COLO829 (cell line): Measurements from ENCODE around the gene AKAP17A.
"Not testable (repeated sequence)": the region's sequence is repeated elsewhere in the genome, so short reads cannot be mapped to it uniquely, and the experiment has no call there.

Experiments
- DNase-seq: peaks from one replicate; pipeline ENCODE4 v3.0.0; 2012; ENCODE audit warnings: low spot score

The AKAP17A gene

DNA sequence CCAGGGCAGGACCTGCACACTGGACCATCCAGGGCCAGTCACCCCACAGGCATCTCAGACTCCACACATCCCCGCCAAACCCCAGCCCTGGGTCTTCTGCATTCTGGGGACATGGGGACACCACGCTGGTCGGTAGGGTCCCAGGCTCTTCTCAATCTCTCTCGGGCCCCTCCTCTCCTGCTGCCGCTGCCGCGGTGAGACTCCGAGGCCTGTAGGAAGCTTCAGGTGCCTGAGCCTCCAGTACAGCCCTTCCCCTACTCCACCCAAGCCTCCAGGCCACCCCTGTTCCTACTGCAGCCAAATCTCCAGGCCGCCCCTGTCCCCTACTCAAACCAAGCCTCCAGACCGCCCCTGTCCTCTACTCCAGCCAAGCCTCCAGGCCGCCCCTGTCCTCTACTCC lies 17.9 kb downstream of the AKAP17A start:
- no peak for DNase-seq

DNA sequence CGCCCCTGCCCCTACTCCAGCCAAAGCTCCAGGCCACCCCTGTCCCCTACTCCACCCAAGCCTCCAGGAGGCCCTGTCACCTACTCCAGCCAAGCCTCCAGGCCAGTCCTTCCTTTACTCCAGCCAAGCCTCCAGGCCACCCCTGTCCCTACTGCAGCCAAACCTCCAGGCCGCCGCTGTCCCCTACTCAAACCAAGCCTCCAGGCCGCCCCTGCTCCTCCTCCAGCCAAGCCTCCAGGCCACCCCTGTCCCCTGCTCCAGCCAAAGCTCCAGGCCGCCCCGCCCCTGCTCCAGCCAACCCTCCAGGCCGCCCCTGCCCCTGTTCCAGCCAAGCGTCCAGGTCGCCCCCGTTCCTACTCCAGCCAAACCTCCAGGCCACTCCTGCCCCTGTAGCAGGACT lies 18.4 kb downstream of the AKAP17A start:
- no peak for DNase-seq

- no peak for DNase-seq
These were observed 18.8 kb downstream of the AKAP17A start for GRCh38 chrX:1610166-1610565.

DNA sequence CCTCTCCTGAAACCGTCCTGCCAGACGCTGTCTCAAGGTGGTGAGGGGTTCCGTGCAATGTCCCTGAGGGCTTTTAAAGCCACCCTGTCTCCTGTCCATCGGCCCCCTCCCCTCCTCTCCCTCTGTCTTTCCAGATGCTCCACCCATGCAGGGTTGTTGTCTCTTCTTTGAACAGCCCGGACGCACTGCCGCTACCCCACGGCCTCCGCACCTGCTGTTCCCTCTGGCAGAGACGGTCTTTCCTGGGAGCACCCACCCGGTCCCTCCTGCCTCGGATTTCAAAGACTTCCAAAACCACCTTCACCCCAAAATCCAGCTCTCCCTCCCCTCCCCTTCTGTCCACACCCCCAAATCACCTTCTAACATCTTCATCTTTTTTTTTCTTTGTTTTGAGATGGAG lies 19.3 kb downstream of the AKAP17A start:
- no peak for DNase-seq

DNA sequence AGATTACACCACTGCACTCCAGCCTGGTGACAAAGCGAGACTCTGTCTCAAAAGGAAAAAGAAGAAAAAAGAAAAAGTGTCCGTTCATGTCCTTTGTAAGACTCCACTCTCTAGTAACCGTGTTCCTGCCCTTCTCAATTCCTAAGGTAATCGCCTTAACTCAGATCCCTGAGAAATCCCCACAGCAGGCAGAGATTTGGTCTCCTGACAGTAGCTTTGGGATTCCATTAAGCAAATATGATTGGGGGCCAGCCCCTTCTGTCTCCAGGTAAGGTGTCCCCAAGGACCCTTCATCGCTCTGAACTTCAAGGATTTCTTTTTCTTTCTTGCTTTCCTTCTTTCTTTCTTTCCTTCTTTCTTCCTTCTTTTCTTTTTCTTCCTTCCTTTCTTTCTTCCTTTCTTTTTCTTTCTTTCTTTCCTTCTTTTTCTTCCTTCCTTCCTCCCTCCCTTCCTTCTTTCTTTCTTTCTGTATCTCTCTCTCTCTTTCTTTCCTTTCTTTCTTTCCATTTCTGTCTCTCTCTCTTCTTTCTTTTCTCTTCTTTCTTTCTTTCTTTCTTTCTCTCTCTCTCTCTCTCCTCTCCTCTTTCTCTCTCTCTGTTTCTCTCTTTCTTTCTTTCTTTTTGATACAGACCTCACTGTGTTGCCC lies 21.4 kb downstream of the AKAP17A start:
- no peak for DNase-seq

DNA sequence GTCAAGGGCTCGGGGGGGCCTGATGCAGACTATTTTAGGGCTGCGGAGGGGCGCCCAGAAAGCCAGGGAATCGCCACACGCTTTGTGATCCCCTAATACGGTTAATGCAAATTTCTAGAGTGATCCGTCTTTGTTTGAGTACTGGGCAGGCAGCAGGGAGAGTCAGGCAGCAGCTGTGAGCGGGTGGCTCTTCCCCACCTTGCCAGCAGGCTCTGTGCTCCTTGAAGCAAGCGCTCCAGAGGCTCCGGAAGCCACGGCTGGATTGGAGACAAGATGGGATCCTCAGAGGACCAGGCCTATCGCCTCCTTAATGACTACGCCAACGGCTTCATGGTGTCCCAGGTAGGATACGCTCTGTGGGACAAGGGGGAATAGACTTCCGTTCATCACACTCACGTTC lies 23.5 kb downstream of the AKAP17A start, which contains the start of gene ASMT:
ASMT (plus strand) TSS at position 133 of the 400 bp plus-strand sequence; CDS start at position 274, 141 bp downstream.
- no peak for DNase-seq

- no peak for DNase-seq
These were observed 27.3 kb downstream of the AKAP17A start for GRCh38 chrX:1618689-1619088.

DNA sequence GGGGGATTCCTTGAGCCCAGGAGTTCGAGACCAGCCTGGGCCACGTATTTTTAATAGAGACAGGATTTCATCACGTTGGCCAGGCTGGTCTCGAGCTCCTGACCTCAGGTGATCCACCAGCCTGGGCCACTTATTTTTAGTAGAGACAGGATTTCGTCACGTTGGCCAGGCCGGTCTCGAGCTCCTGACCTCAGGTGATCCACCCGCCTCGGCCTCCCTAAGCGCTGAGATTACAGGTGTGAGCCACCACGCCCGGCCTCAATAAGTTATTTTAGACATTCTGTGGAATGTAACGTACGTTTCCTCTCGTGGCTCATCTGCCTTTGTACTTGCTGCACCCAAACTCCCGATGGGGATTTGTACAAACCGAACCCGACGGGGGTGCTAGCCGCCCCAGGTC lies 32.3 kb downstream of the AKAP17A start:
- no peak for DNase-seq

DNA sequence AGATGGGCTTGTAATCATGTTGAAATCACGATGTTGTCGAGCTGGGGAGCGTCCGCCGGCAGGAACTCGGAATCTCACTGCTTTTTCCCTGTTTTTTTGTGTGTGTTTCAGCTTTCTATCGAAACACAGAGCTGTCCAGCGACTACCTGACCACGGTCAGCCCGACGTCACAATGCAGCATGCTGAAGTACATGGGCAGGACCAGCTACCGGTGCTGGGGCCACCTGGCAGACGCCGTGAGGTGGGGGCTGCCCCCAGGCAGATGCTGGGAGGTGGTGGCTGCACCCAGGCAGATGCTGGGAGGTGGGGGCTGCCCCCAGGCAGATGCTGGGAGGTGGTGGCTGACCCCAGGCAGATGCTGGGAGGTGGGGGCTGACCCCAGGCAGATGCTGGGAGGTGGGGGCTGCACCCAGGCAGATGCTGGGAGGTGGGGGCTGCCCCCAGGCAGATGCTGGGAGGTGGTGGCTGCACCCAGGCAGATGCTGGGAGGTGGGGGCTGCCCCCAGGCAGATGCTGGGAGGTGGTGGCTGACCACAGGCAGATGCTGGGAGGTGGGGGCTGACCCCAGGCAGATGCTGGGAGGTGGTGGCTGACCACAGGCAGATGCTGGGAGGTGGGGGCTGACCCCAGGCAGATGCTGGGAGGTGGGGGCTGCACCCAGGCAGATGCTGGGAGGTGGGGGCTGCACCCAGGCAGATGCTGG lies 32.9 kb downstream of the AKAP17A start:
- DNase-seq: not testable (repeated sequence)

GRCh38 chrX:1624861-1625215 lies 33.4 kb downstream of the AKAP17A start:
- not testable (repeated sequence) for DNase-seq

DNA sequence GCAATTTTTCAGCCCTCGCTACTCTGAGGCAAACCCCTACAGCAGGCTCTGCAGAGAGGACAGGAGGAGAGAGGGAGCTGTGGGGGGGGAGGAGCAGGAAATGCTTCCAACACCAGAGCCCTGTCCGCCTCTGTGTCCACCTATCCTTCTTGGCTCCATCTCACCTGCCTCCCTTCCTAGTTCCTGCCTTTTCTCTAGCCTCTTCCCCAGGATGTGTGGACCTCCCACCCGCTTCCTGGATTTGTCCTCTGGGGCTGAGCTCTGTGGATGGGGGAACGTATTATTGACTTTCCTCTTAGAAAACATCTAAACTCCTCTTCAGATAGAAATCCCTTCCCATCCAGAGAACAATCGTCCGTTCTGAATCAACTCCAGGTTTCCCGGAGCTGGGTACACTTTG lies 37.8 kb downstream of the AKAP17A start:
- no peak for DNase-seq

GRCh38 chrX:1646009-1646408 lies 54.6 kb downstream of the AKAP17A start:
- no peak for DNase-seq

- DNase-seq: no peak
These were observed 58.2 kb downstream of the AKAP17A start for GRCh38 chrX:1649621-1650020.
